CD14-positive monocyte (primary cell): Measurements from ENCODE around the gene NR1I3. TPM values are rescaled to one million over a fixed set of nuclear protein-coding genes. Genes with fewer than 3 reads are reported as not detected.

Experiments used
- DNase-seq, 3 donors: peaks; one replicate each; pipeline ENCODE4 v3.0.0-alpha.2; 2011 to 2022
- H2AFZ ChIP-seq: 2 replicates; pipeline ENCODE4 v1.6.0; 2012; ENCODE audit warnings: mild to moderate bottlenecking, low read depth, low read length, inconsistent platforms; ENCODE audit not compliant: insufficient read depth, poor library complexity, severe bottlenecking
- H3K27ac ChIP-seq, 2 donors: 1 replicate in 1 of 2; 2 replicates in 1 of 2; pipeline ENCODE4 v1.5.1; 2012 to 2013; ENCODE audit warnings: low read length in 2 of 2, control low read depth in 1 of 2, inconsistent platforms in 1 of 2, low read depth in 1 of 2, mild to moderate bottlenecking in 1 of 2
- H3K27me3 ChIP-seq, 2 donors: one replicate each; pipeline versions ENCODE4 v1.6.0 to v1.6.1; 2011 to 2013; ENCODE audit warnings: low read length in 2 of 2; ENCODE audit not compliant: control insufficient read depth in 2 of 2, insufficient read depth in 2 of 2
- H3K36me3 ChIP-seq, 2 donors: replicated peaks in 1 of 2; 1 replicate in 1 of 2; 2 replicates in 1 of 2; pipeline versions ENCODE4 v1.5.1 to v1.6.1; 2012 to 2013; ENCODE audit warnings: low read length in 2 of 2, control low read depth in 1 of 2, inconsistent platforms in 1 of 2, mild to moderate bottlenecking in 1 of 2; ENCODE audit not compliant: insufficient read depth in 2 of 2, control insufficient read depth in 1 of 2
- H3K4me1 ChIP-seq, 2 donors: 1 replicate in 1 of 2; 2 replicates in 1 of 2; pipeline versions ENCODE4 v1.5.1 to v1.6.1; 2012 to 2013; ENCODE audit warnings: low read length in 2 of 2, control low read depth in 1 of 2, inconsistent platforms in 1 of 2, mild to moderate bottlenecking in 1 of 2, moderate library complexity in 1 of 2; ENCODE audit not compliant: insufficient read depth in 2 of 2, control insufficient read depth in 1 of 2
- H3K4me2 ChIP-seq: replicated peaks from 2 replicates; pipeline ENCODE3; 2012; ENCODE audit warnings: low read length, moderate library complexity, mild to moderate bottlenecking; ENCODE audit not compliant: poor library complexity, severe bottlenecking; ENCODE audit errors: extremely low read depth
- H3K4me3 ChIP-seq, 3 experiments: fragments of 200-600 bp in 1 of 3; sonication (generic) in 1 of 3; replicated peaks in 1 of 3; 1 replicate in 2 of 3; 2 replicates in 1 of 3; pipeline ENCODE4 v1.5.1; 2011 to 2013; ENCODE audit warnings: low read length in 3 of 3, mild to moderate bottlenecking in 3 of 3, control low read depth in 2 of 3, low read depth in 2 of 3, inconsistent platforms in 1 of 3, moderate library complexity in 1 of 3
- H3K79me2 ChIP-seq: 2 replicates; pipeline ENCODE4 v1.6.0; 2012; ENCODE audit warnings: mild to moderate bottlenecking, control low read depth, inconsistent platforms, low read length, moderate library complexity; ENCODE audit not compliant: insufficient read depth
- H3K9ac ChIP-seq: 2 replicates; pipeline ENCODE4 v1.6.0; 2017; ENCODE audit warnings: low read length, mild to moderate bottlenecking; ENCODE audit not compliant: insufficient read depth, poor library complexity, severe bottlenecking
- H3K9me3 ChIP-seq, 2 donors: replicated peaks in 1 of 2; 1 replicate in 1 of 2; 2 replicates in 1 of 2; pipeline versions ENCODE4 v1.5.1 to v1.6.1; 2012 to 2013; ENCODE audit warnings: low read length in 2 of 2, control low read depth in 1 of 2; ENCODE audit not compliant: control insufficient read depth in 1 of 2, insufficient read depth in 1 of 2
- H4K20me1 ChIP-seq: 2 replicates; pipeline ENCODE4 v1.6.0; 2012; ENCODE audit warnings: mild to moderate bottlenecking, low read length, control low read depth, moderate library complexity; ENCODE audit not compliant: insufficient read depth
- H3K27ac Mint-ChIP-seq, 7 donors: one replicate each; pipeline ENCODE4 v1.8.0; 2020; ENCODE audit warnings: mild to moderate bottlenecking in 7 of 7, mixed read lengths in 7 of 7, moderate library complexity in 6 of 7, inconsistent platforms in 2 of 7
- H3K27me3 Mint-ChIP-seq, 3 donors: one replicate each; pipeline ENCODE4 v1.8.0; 2021 to 2022; ENCODE audit warnings: low read depth in 3 of 3, mild to moderate bottlenecking in 3 of 3, mixed read lengths in 3 of 3, moderate library complexity in 3 of 3, inconsistent platforms in 1 of 3
- H3K36me3 Mint-ChIP-seq, 2 donors: one replicate each; pipeline ENCODE4 v1.8.0; 2020; ENCODE audit warnings: mixed read lengths in 2 of 2, inconsistent platforms in 1 of 2, mild to moderate bottlenecking in 1 of 2
- H3K4me1 Mint-ChIP-seq: one replicate; pipeline ENCODE4 v1.8.0; 2020; ENCODE audit warnings: mild to moderate bottlenecking, mixed read lengths
- H3K4me3 Mint-ChIP-seq, 2 donors: one replicate each; pipeline ENCODE4 v1.8.0; 2020; ENCODE audit warnings: mild to moderate bottlenecking in 2 of 2, mixed read lengths in 2 of 2, moderate library complexity in 1 of 2
- H3K9me3 Mint-ChIP-seq, 7 donors: one replicate each; pipeline ENCODE4 v1.8.0; 2020 to 2022; ENCODE audit warnings: mixed read lengths in 7 of 7, mild to moderate bottlenecking in 6 of 7, moderate library complexity in 6 of 7, inconsistent platforms in 2 of 7
- CTCF ChIP-seq: fragments of 200-600 bp; IDR thresholded peaks from one replicate; pipeline ENCODE4 v1.8.0; 2022; ENCODE audit warnings: antibody characterized with exemption, mild to moderate bottlenecking
- WGBS: methylation state at CpG from one replicate; pipeline ENCODE4 v1.1.5; 2013; ENCODE audit warnings: missing lambda C conversion rate; ENCODE audit not compliant: insufficient coverage; 5-methylcytosine and 5-hydroxymethylcytosine counted together
- intact Hi-C, 2 donors: fragments of 100-400 bp; cut with micrococcal nuclease; formaldehyde crosslinking; loops; one replicate each; pipeline versions ENCODE4 v1.15.0 to v1.15.1; 2023
- polyA plus RNA-seq, 3 donors: library from polyadenylated mRNA; depleted of rRNA in 1 of 3; unstranded in 2 of 3; stranded (reverse) in 1 of 3; fragments of 300-500 nt in 2 of 3; fragments of >200 nt in 1 of 3; fragmentation: Illumina TruSeq in 2 of 3; gene quantifications; 1 replicate in 2 of 3; 2 replicates in 1 of 3; pipeline ENCODE4 v1.2.3, GENCODE V29; 2012 to 2021

NR1I3 gene
- polyA plus RNA-seq, 3 donors = not detected

- Histone ChIP-seq H3K9ac (no peak overlapping the region), H3K27me3 (no peaks in the 10 kb centered on the region), H3K9me3 (no peaks in the 10 kb centered on the region), H3K4me2 (no peak overlapping the region), H3K4me1 (peaks cover 6 to 13% of the 10 kb centered on the region in 2 donors), H2AFZ (no peak overlapping the region), H3K36me3 (no peaks in the 10 kb centered on the region), H3K27ac (no peak overlapping the region), H3K79me2 (no peaks in the 10 kb centered on the region), H4K20me1 (no peaks in the 10 kb centered on the region), H3K4me3 (no peak overlapping the region)
- H3K27me3 Mint-ChIP-seq = peaks cover 0 to 6% (median 0%) of the 10 kb centered on the region in 3 donors
- TF ChIP-seq CTCF = no peak
- peaks cover 12% of the 10 kb centered on the region for H3K4me1 Mint-ChIP-seq
- intact Hi-C loops = no loop called here
- no peaks in the 10 kb centered on the region for H3K36me3 Mint-ChIP-seq
- DNase-seq = peak; percentile 30 to 61 (median 44)
- no peaks in the 10 kb centered on the region for H3K9me3 Mint-ChIP-seq
- no peak overlapping the region for H3K4me3 Mint-ChIP-seq
- no peak overlapping the region for H3K27ac Mint-ChIP-seq
- no CpG with 5 or more reads among the region's 3 CpGs for WGBS
Observed at GRCh38 chr1:161241682-161242081, 3.7 kb upstream of the NR1I3 start.

DNA sequence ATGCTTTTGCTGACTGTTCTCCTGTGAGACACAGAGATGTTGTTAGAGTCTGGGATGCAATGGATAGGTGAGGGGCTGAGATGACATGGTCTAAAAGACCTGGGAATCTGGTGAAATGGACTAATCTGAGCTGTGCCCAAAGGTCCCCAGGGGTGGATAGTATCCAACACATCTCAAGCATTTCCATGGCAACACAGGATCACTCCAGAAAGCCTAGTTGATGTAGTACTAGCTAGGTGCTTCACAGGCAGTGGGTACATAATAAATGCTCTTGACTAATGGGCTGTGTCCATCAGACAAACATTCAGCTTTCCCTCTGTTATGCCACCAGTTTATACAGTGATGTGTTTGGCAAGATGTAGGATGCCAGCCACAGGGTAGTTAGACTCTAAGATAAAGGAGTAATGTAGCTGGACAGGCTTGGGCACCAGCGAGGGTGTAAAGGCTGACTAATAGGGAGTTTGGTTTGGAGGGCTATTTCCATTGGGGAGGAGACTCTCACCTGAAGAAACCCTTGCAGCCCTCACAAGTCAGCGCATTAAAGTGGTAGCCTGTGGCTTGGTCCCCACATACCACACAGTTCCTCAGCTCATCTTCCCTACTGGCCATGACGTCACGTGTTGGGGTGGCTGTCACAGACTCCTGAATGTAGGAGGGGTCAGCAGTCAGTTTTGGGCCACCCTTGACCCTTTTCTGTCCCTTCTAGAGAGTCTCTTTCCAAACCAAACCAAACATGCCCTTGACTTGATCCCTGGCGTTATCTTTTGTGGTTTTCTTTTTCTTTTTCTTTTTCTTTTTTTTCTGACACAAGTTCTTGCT lies 1.8 kb downstream of the NR1I3 start:
- Mint-ChIP-seq H3K27me3 (peaks cover 0 to 6% (median 0%) of the 10 kb centered on the region in 3 donors), H3K4me3 (peak overlapping the region in 1 of 2 donors; percentile 63), H3K27ac (no peak overlapping the region), H3K4me1 (no peaks in the 10 kb centered on the region), H3K36me3 (no peaks in the 10 kb centered on the region), H3K9me3 (no peaks in the 10 kb centered on the region)
- H3K79me2 ChIP-seq = no peaks in the 10 kb centered on the region
- no peaks in the 10 kb centered on the region for H3K36me3 ChIP-seq
- no peaks in the 10 kb centered on the region for H3K4me1 ChIP-seq
- H3K9me3 ChIP-seq = no peaks in the 10 kb centered on the region
- no peaks in the 10 kb centered on the region for H4K20me1 ChIP-seq
- no peak overlapping the region for H3K4me3 ChIP-seq
- intact Hi-C loops = no loop called here
- no peak for DNase-seq
- no peak overlapping the region for H3K4me2 ChIP-seq
- H3K27me3 ChIP-seq = no peaks in the 10 kb centered on the region
- H2AFZ ChIP-seq = no peak overlapping the region
- no peak overlapping the region for H3K27ac ChIP-seq
- TF ChIP-seq CTCF = no peak
- 76% methylated on average over 3 of the region's 5 CpGs for WGBS
- H3K9ac ChIP-seq = no peak overlapping the region
